Endothelial cell of umbilical vein (primary cell): Measurements from ENCODE around the gene STEAP4. TPM values are rescaled to one million over a fixed set of nuclear protein-coding genes. Genes with fewer than 3 reads are reported as not detected.

ENCODE experiments used
- Bru-seq: library from RNA; stranded (reverse); fragments of 400-500 nt; gene quantifications from one replicate; lab custom pipeline; 2021; lab: Mats Ljungman, UMichigan
- BruChase-seq, 2 experiments: library from RNA; stranded (reverse); fragments of 400-500 nt; gene quantifications; one replicate each; lab custom pipeline; 2021; lab: Mats Ljungman, UMichigan
- BruUV-seq: library from RNA; stranded (reverse); fragments of 400-500 nt; replicated peaks from 2 replicates; lab custom pipeline; 2021; lab: Mats Ljungman, UMichigan
- CTCF ChIA-PET: fragments of 300-600, 350-600 bp; sonication (Branson Sonifier 250); formaldehyde crosslinking; loops from one replicate; lab custom pipeline; 2021; ENCODE audit warnings: antibody characterized with exemption, inconsistent platforms; lab: Charles Lee
- POLR2A ChIA-PET: fragments of 300-600, 350-600 bp; sonication (Branson Sonifier 250); formaldehyde crosslinking; loops from one replicate; lab custom pipeline; 2021; ENCODE audit warnings: antibody characterized with exemption, inconsistent platforms; lab: Charles Lee
- DNase-seq: peaks from one replicate; pipeline ENCODE4 v3.0.0-alpha.2; 2011; ENCODE audit warnings: low read depth, low spot score
- FAIRE-seq: peaks from 2 replicates; lab custom pipeline; 2011; peaks lifted over from hg19 to GRCh38; lab: Jason Lieb, UNC
- H2AFZ ChIP-seq: 2 replicates; pipeline ENCODE4 v1.6.0; 2012; ENCODE audit warnings: low read depth, low read length, control low read depth, inconsistent platforms
- H3K27ac ChIP-seq: 2 replicates; pipeline ENCODE4 v1.5.1; 2011; ENCODE audit warnings: low read depth, mild to moderate bottlenecking, control low read depth, low read length, moderate library complexity; ENCODE audit not compliant: insufficient read depth
- H3K27me3 ChIP-seq, 2 experiments: 2 replicates each; pipeline versions ENCODE4 v1.6.0 to v1.6.1; 2011; ENCODE audit warnings: low read length in 2 of 2, mixed read lengths in 1 of 2; ENCODE audit not compliant: control insufficient read depth in 2 of 2, insufficient read depth in 2 of 2
- H3K36me3 ChIP-seq, 2 experiments: 2 replicates in 1 of 2; 3 replicates in 1 of 2; pipeline ENCODE4 v1.5.1; 2011; ENCODE audit warnings: low read length in 2 of 2, mild to moderate bottlenecking in 1 of 2, moderate library complexity in 1 of 2; ENCODE audit not compliant: control insufficient read depth in 2 of 2, insufficient read depth in 2 of 2; ENCODE audit errors: extremely low read depth in 1 of 2
- H3K4me1 ChIP-seq: 3 replicates; pipeline ENCODE4 v1.5.1; 2011; ENCODE audit warnings: mild to moderate bottlenecking, low read length; ENCODE audit not compliant: control insufficient read depth, insufficient read depth; ENCODE audit errors: extremely low read depth
- H3K4me2 ChIP-seq: 2 replicates; pipeline ENCODE4 v1.6.1; 2011; ENCODE audit warnings: low read length, control low read depth, mixed read lengths; ENCODE audit not compliant: insufficient read depth
- H3K4me3 ChIP-seq, 3 experiments: fragments of 200-600 bp in 1 of 3; sonication (generic), shearing (Covaris generic) in 1 of 3; replicated peaks in 1 of 3; 2 replicates each; pipeline ENCODE4 v1.5.1; 2011 to 2016; ENCODE audit warnings: control low read depth in 3 of 3, low read length in 3 of 3, mild to moderate bottlenecking in 2 of 3, inconsistent platforms in 1 of 3, low read depth in 1 of 3, moderate library complexity in 1 of 3; ENCODE audit not compliant: insufficient read depth in 1 of 3
- H3K79me2 ChIP-seq: 2 replicates; pipeline ENCODE4 v1.6.0; 2012; ENCODE audit warnings: low read length, inconsistent platforms; ENCODE audit not compliant: control insufficient read depth, insufficient read depth
- H3K9ac ChIP-seq: replicated peaks from 2 replicates; pipeline ENCODE3; 2011; ENCODE audit warnings: low read length, control low read depth; ENCODE audit not compliant: insufficient read depth; ENCODE audit errors: extremely low read depth
- H3K9me1 ChIP-seq: replicated peaks from 3 replicates; pipeline ENCODE4 v1.6.0; 2011; ENCODE audit warnings: mild to moderate bottlenecking, low read length; ENCODE audit not compliant: control insufficient read depth, insufficient read depth; ENCODE audit errors: extremely low read depth
- H3K9me3 ChIP-seq: replicated peaks from 2 replicates; pipeline ENCODE4 v1.5.1; 2012; ENCODE audit warnings: low read length, inconsistent platforms; ENCODE audit not compliant: control insufficient read depth, insufficient read depth
- H4K20me1 ChIP-seq: replicated peaks from 2 replicates; pipeline ENCODE3; 2011; ENCODE audit warnings: mild to moderate bottlenecking, low read length; ENCODE audit not compliant: control insufficient read depth, insufficient read depth; ENCODE audit errors: extremely low read depth
- CTCF ChIP-seq, 2 donors: IDR thresholded peaks; 1 replicate in 1 of 2; 2 replicates in 1 of 2; pipeline ENCODE4 v1.5.1; 2011; ENCODE audit warnings: low read length in 2 of 2, mild to moderate bottlenecking in 2 of 2, moderate library complexity in 2 of 2, control low read depth in 1 of 2, inconsistent platforms in 1 of 2, low read depth in 1 of 2; ENCODE audit not compliant: insufficient read depth in 1 of 2; ENCODE audit errors: extremely low read depth in 1 of 2
- EZH2 ChIP-seq: IDR thresholded peaks from 2 replicates; pipeline ENCODE4 v1.6.1; 2012; ENCODE audit warnings: borderline replicate concordance, low read depth, mild to moderate bottlenecking, moderate library complexity, low read length, inconsistent platforms; ENCODE audit not compliant: severe bottlenecking
- FOS ChIP-seq: IDR thresholded peaks from 2 replicates; pipeline ENCODE4 v1.6.1; 2011; ENCODE audit warnings: mild to moderate bottlenecking, low read length, moderate library complexity, borderline replicate concordance; ENCODE audit not compliant: insufficient read depth
- GATA2 ChIP-seq: IDR thresholded peaks from 2 replicates; pipeline ENCODE4 v1.7.0; 2011; ENCODE audit warnings: low read depth, mild to moderate bottlenecking, moderate library complexity, mixed read lengths, low read length; ENCODE audit not compliant: insufficient read length, insufficient read depth
- JUN ChIP-seq: IDR thresholded peaks from 2 replicates; pipeline ENCODE4 v1.6.1; 2011; ENCODE audit warnings: borderline replicate concordance, low read depth; ENCODE audit not compliant: insufficient read length, insufficient read depth
- MAX ChIP-seq: IDR thresholded peaks from 2 replicates; pipeline ENCODE4 v1.6.1; 2011; ENCODE audit not compliant: insufficient read depth, insufficient read length
- MYC ChIP-seq: IDR thresholded peaks from one replicate; pipeline ENCODE4 v1.6.1; 2011; ENCODE audit warnings: mild to moderate bottlenecking, low read depth, low read length
- POLR2A ChIP-seq: IDR thresholded peaks from 2 replicates; pipeline ENCODE4 v1.6.1; 2012; ENCODE audit warnings: low read depth, mild to moderate bottlenecking, control low read depth, low read length
- POLR2AphosphoS5 ChIP-seq: IDR thresholded peaks from 2 replicates; pipeline ENCODE4 v1.6.1; 2012; ENCODE audit warnings: low read depth, mild to moderate bottlenecking, control low read depth, low read length, moderate library complexity; ENCODE audit not compliant: insufficient read depth
- dilution Hi-C: fragments of 300-500 bp; cut with MboI; formaldehyde crosslinking; loops from one replicate; pipeline ENCODE4 v1.15.0; 2019; ENCODE audit warnings: low sequenced_read_pairs; ENCODE audit not compliant: extremely low pct_ligation_motif_present
- intact Hi-C: fragments of 100-400 bp; cut with micrococcal nuclease; formaldehyde crosslinking; loops from one replicate; pipeline ENCODE4 v1.10.0; 2022
- long read RNA-seq: library from polyadenylated mRNA; stranded (forward); transcript quantifications from one replicate; pipeline ENCODE4 v2.0.0, GENCODE V29; 2021
- polyA minus RNA-seq, 3 experiments: library from RNA; depleted of rRNA, polyadenylated mRNA; stranded (reverse); fragments of >200 nt; gene quantifications; 1 replicate in 1 of 3; 2 replicates in 2 of 3; pipeline ENCODE4 v1.2.3, GENCODE V29; 2011
- polyA plus RNA-seq, 4 experiments: library from polyadenylated mRNA; depleted of rRNA in 3 of 4; stranded (reverse) in 3 of 4; unstranded in 1 of 4; fragments of >200 nt; gene quantifications; 2 replicates each; pipeline versions ENCODE4 v1.2.1 to v1.2.3, GENCODE V29; 2011 to 2012; ENCODE audit warnings: missing spikeins in 1 of 4
- total RNA-seq: library from RNA; stranded (reverse); gene quantifications from 2 replicates; pipeline ENCODE4 v1.2.3, GENCODE V29; 2021

STEAP4 gene
- total RNA-seq: not detected in 2 replicates
- not detected in 2 replicates for polyA plus RNA-seq
- not detected in 2 replicates for polyA plus RNA-seq (2011; cell fraction: cytosol; rRNA removed)
- polyA plus RNA-seq (2011; cell fraction: nucleus; rRNA removed): not detected in 2 replicates
- polyA plus RNA-seq (2012): not detected in 2 replicates
- not detected in 2 replicates for polyA minus RNA-seq
- 4.5 TPM for polyA minus RNA-seq (2011; cell fraction: cytosol; rRNA and poly(A)+ RNA removed)
- not detected in 2 replicates for polyA minus RNA-seq (2011; cell fraction: nucleus; rRNA and poly(A)+ RNA removed)
- not detected for Bru-seq, nascent RNA
- not detected for BruChase-seq, experiment 1, labeled RNA remaining after a 6-hour chase
- not detected for BruChase-seq, experiment 2, labeled RNA remaining after a 2-hour chase
- long read RNA-seq: 0 reads

GRCh38 chr7:88306590-88307048 is at the start of gene STEAP4:
STEAP4 (minus strand) TSS chr7:88306894; CDS start chr7:88284269, 22,625 bp downstream.
- peak; percentile 60 for TF ChIP-seq EZH2
- TF ChIP-seq GATA2: no peak
- Histone ChIP-seq H3K4me3 (no peak within 1 kb of the TSS), H3K36me3 (no peaks in the 10 kb centered on the region), H3K9me1 (no peaks in the 10 kb centered on the region), H3K9me3 (no peaks in the 10 kb centered on the region), H3K27me3 (peaks cover 15 to 23% of the 10 kb centered on the region in 2 experiments), H4K20me1 (no peaks in the 10 kb centered on the region), H3K27ac (no peak within 1 kb of the TSS), H3K4me2 (no peak within 1 kb of the TSS), H3K4me1 (no peaks in the 10 kb centered on the region), H2AFZ (no peak within 1 kb of the TSS), H3K9ac (no peak within 1 kb of the TSS), H3K79me2 (no peaks in the 10 kb centered on the region)
- DNase-seq (no peak), FAIRE-seq (no peak)
- dilution Hi-C loops: no loop called here
- BruUV-seq: no TSS peak
- ChIA-PET POLR2A (no interaction called here), CTCF (no interaction called here)
- intact Hi-C loops: no loop called here

GRCh38 chr7:88355011-88355410 is 48.3 kb upstream of the STEAP4 start:
- Histone ChIP-seq H3K9ac (no peak overlapping the region), H3K27ac (no peak overlapping the region), H3K4me2 (no peak overlapping the region), H4K20me1 (no peaks in the 10 kb centered on the region), H3K9me1 (no peaks in the 10 kb centered on the region), H3K27me3 (peaks cover 2 to 12% of the 10 kb centered on the region in 2 experiments), H3K4me1 (no peaks in the 10 kb centered on the region), H2AFZ (no peak overlapping the region), H3K36me3 (no peaks in the 10 kb centered on the region), H3K9me3 (no peaks in the 10 kb centered on the region), H3K79me2 (no peaks in the 10 kb centered on the region), H3K4me3 (no peak overlapping the region)
- CTCF ChIA-PET: no interaction called here
- POLR2A ChIA-PET: no interaction called here
- no peak for TF ChIP-seq MAX
- TF ChIP-seq MYC: no peak
- TF ChIP-seq POLR2AphosphoS5: no peak
- no peak for TF ChIP-seq FOS
- no peak for TF ChIP-seq EZH2
- no peak for TF ChIP-seq POLR2A
- no peak for TF ChIP-seq JUN
- TF ChIP-seq CTCF (IDR thresholded peaks at IDR 0.05; ENCODE audit: extremely low read depth in 1 of 2, insufficient read depth in 1 of 2, low read depth in 1 of 2, low read length in 2 of 2): no peak
- no peak for TF ChIP-seq GATA2
- FAIRE-seq (no peak), DNase-seq (no peak)
- intact Hi-C loops: no loop called here
- no TSS peak for BruUV-seq
- dilution Hi-C loops: no loop called here
